Measurements from ENCODE around the gene USP54.
A peak's percentile ranks its signal among the peaks of the same experiment; 100 is the strongest.

The USP54 gene

DNA sequence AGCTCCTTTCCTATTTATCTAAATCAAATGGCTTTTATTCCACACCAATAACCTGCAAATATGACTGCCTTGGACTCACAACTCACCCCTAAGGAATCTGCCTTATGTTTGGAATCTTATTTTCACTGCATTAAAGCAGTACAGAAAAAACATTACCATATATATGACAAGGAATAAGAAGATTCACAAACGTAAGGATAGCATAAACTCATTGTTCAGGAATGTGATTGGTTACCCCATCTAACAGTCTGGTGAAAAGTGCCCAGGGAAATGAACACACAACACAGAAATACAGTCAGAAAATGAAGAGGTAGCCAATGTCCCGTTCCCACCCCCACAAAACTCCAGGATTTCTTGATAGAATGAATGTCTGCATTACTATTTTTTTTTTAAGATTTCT lies 97.4 kb downstream of the USP54 start:
- TF ChIP-seq POLR2A (IDR thresholded peaks at IDR 0.05; ENCODE audit: low read length) (no peak), GATA1 (IDR thresholded peaks at IDR 0.05; ENCODE audit: low read depth, low read length) (no peak)
- no peak for DNase-seq

DNA sequence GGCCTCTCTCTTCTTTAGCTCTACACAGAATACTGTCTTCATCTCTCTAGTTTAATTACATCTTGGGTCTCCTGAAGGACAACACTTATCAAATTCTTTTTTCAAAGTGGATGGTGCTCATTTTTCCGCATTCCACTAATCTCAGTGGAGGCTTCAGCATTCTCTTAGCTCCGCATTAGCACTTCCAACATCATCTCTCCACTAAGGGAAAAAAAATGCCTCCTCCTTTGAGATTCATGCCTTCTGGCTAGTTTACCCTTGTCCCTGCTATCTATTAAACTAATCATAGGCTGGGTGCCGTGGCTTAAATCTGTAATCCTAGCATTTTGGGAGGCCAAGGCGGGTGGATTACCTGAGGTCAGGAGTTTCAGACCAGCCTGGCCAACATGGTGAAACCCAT lies 104.5 kb downstream of the USP54 start:
- no peak for DNase-seq
- TF ChIP-seq POLR2A (IDR thresholded peaks at IDR 0.05; ENCODE audit: low read length), result no peak
- no peak for TF ChIP-seq GATA1 (IDR thresholded peaks at IDR 0.05; ENCODE audit: low read depth, low read length)

DNA sequence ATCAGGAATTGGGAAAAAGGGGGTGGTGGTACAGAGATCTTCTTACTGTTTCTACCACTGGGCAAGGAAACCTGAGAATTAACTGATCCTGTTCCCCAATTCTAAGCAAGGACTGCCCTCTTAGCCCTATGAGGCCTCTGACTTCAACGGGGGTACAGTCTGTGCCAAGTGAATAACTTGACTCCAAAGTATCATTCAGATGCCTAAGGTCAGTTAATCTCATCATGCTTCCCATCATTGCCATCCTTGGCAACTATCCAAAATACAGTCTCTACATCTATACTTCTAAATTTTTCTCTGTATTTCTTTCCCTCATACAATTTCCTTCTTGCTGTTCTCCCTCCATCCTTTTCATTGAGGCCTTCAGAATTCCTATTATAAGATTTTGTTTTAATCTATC lies 105.8 kb downstream of the USP54 start:
- peak in 1 of 2 experiments; percentile 7 for DNase-seq
- TF ChIP-seq GATA1 (IDR thresholded peaks at IDR 0.05; ENCODE audit: low read depth, low read length) (no peak), POLR2A (IDR thresholded peaks at IDR 0.05; ENCODE audit: low read length) (no peak)

DNA sequence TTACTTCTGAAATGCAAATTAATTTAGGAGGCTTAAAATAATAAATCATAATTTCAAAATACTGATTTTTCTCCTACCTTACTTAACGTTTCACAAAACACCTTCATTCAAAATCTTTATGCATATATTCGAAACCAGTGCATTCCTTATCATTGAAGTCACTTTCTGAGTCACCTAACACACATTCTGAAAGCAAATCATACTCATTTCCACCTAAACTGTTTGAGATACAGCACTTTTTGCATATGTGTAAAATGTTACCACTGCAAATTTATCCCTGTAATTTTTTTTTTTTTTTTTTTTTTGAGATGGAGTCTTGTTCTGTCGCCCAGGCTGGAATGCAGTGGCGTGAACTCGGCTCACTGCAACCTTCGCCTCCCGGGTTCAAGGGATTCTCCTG lies 111.0 kb downstream of the USP54 start:
- no peak for DNase-seq
- TF ChIP-seq POLR2A (IDR thresholded peaks at IDR 0.05; ENCODE audit: low read length) (no peak), GATA1 (IDR thresholded peaks at IDR 0.05; ENCODE audit: low read depth, low read length) (no peak)

DNA sequence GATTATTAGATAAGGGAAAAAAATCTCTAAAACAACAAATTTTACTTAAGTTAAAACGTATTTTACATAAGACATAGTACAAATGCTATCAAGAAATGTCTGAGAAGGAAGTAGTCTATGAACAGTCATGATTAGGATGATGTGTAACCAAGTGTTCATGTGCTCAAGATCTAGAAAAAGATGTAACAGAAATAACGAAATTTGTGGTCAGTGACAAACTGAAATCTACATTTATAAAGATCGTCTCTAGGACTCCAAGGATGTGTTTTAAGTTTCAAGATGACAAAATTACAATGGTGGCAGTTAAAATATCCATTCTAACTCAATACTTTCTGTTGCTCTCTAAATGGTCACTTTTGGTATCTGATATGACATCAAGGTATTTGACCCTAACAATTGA lies 112.5 kb downstream of the USP54 start:
- DNase-seq, result no peak
- TF ChIP-seq GATA1 (IDR thresholded peaks at IDR 0.05; ENCODE audit: low read depth, low read length) (no peak), POLR2A (IDR thresholded peaks at IDR 0.05; ENCODE audit: low read length) (no peak)

DNA sequence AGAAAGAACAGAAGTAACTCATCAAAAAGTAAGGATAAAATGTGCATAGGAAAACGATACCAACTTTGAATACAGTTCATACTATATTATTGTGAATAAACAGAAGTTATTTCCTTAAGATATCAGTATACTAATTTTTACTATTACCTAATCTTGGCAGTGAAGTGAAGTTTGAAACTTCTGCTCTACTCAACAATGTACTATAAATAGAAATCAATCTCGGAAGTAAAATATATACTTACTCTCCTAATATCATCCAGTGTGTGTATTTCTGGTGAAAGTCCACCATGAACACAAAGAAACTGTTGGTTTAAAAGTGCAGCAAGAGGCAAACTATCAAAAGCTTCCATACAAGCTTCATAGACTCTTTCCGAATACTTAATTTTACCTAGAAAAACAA lies 119.9 kb downstream of the USP54 start:
- TF ChIP-seq GATA1 (IDR thresholded peaks at IDR 0.05; ENCODE audit: low read depth, low read length) (no peak), POLR2A (IDR thresholded peaks at IDR 0.05; ENCODE audit: low read length) (no peak)
- DNase-seq, result no peak

DNA sequence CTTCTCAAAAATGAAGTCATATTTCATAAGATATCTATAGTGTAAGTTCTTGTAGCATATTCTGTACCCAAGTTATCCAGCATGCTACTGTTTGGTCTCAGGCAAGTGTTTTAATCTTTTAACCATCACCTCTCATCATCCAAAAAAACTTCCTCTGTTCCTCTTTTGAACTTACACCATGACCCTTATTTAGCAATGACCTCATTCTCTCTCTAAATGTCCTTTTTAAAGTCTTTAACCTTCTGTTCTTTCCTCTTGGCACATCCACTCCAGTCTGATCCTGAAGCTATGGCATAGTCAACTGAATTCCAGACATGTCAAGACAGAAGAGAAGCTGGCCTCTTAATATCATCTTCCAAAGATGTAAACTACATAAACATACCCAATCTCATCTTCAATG lies 121.6 kb downstream of the USP54 start:
- TF ChIP-seq POLR2A (IDR thresholded peaks at IDR 0.05; ENCODE audit: low read length) (no peak), GATA1 (IDR thresholded peaks at IDR 0.05; ENCODE audit: low read depth, low read length) (no peak)
- DNase-seq, result no peak

DNA sequence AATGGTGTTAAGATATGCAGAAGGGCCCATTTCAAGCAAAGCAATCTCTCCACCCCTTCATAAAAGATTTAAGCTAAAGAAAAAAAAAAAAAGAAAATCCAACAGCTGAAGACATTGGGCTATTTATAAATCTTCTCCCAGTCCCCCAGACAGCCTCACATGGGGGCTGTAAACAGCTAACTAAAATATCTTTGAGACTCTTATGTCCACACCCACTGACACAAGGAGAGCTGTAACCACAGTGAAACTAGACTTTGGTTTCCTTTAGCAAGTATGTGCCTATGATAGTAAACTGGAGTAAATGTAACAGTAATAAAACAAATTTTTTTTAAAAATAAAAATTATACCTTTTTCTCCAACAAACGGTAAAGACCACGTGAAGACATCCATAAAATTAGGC lies 123.9 kb downstream of the USP54 start:
- DNase-seq, result no peak
- no peak for TF ChIP-seq POLR2A (IDR thresholded peaks at IDR 0.05; ENCODE audit: low read length)
- no peak for TF ChIP-seq GATA1 (IDR thresholded peaks at IDR 0.05; ENCODE audit: low read depth, low read length)

DNA sequence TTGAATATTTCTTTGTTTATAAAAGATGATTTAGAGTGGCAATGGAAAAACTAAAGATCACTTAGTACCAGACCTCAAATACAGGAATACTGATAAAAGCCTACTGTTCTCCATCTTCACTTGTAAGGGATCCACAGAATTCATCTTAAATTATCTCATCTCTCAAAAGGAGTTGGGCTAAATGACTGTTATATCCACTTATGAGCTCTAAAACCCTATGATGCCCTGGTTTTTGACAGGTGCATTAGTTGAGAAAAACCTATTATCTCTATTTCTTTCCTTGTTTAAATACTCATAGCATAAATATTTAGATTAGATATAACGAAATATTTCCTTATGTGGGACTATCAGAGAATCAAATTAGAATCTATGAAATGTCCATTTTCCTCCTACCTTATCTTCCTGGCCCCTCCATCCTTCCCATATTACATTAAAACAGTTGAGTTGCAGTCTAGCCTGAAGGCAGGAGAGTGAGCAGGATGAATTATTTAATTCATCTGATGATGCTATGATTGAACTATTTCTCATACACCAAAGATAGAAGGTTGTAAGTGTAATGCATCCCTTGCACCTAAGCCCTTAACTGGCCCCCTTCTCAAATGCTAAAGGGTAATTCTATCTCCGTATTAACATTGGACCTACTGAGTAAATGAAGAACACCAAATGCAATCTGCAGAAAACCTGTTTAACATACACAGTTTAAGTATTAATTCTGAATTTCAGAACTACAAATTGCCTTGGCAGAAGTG lies 125.0 kb downstream of the USP54 start:
- TF ChIP-seq POLR2A (IDR thresholded peaks at IDR 0.05; ENCODE audit: low read length), result no peak
- no peak for TF ChIP-seq GATA1 (IDR thresholded peaks at IDR 0.05; ENCODE audit: low read depth, low read length)
- DNase-seq, result no peak

DNA sequence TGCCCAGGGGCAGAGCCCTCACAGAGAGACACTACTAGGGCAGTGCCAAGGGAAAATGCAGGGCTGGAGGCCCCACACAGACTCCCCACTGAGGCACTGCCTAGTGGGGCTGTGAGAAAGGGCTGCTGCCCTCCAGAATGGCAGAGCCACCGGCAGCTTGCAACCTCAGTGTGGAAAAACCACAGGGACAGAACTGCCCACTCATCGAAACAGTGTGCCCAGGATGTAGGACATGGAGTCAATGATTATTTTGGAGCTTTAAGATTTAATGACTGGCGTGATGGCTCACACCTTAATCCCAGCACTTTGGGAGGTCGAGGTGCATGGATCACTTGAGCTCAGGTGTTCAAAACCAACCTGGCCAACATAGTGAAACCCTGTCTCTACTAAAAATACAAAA lies 130.2 kb downstream of the USP54 start:
- TF ChIP-seq POLR2A (IDR thresholded peaks at IDR 0.05; ENCODE audit: low read length) (no peak), GATA1 (IDR thresholded peaks at IDR 0.05; ENCODE audit: low read depth, low read length) (no peak)
- DNase-seq, result no peak

DNA sequence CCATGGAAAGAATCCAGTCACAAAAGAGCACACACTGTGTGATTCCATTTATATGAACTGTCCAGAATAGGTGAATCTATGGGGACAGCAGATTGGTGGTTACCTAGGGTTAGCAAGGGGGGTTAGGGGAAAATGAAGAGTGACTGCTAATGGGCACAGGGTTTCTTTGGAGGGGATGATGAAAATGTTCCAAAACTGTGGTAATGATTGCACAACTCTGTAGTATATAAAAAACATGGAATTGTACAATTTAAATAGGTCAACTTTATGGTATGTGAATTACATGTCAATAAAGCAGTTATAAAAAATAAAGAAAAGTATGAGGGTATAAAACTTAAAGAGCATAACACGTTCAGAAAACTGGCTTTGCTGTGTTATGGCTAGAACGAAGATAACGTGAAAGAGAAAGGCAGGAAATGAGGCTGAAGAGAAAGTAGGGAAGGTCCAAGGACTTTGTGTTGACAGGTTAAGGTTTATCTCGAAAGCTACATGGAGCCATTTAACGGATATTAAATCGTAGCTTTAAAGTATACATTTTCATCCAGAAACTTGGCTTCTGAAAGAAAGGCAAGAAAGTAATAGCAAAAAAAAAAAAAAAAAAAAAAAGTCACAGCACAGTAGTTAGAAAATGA lies 131.3 kb downstream of the USP54 start:
- DNase-seq, result no peak

DNA sequence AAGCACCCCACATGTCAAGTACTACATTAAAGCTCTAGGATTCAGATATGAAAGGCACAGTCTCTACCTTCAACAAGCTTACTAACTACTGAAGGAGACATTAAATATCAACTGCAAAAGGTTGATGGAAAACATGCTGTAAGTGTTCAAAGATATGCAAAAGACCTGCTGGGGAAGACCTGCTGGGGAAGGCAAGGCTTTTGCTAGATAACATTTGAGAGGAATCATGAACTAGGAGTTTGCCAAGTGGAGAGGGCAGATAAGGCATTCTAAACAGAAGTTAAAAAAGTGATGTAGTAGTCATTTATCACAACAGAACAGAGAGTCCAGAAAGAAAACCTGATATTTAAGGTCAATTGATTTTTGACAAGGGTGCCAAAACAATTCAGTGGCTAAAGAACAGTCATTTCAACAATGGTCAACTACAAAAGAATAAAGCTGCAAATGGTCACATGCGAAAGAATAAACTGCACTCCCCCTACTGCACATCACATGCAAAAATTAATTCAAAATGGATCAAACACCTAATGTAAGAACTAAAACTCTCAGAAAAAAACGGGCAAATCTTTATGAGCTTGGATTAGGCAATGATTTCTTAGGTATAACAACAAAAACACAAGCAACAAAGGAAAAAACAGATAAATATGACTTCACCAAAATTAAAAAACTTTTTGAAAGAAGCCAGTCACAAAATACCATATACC lies 134.8 kb downstream of the USP54 start:
- TF ChIP-seq GATA1 (IDR thresholded peaks at IDR 0.05; ENCODE audit: low read depth, low read length) (peak; percentile 87), POLR2A (IDR thresholded peaks at IDR 0.05; ENCODE audit: low read length) (peak; percentile 51)
- DNase-seq, result peak; percentile 92 to 98

More for the DNA sequence above, 131.3 kb downstream of the USP54 start:
- TF ChIP-seq POLR2A (IDR thresholded peaks at IDR 0.05; ENCODE audit: low read length), result no peak

DNA sequence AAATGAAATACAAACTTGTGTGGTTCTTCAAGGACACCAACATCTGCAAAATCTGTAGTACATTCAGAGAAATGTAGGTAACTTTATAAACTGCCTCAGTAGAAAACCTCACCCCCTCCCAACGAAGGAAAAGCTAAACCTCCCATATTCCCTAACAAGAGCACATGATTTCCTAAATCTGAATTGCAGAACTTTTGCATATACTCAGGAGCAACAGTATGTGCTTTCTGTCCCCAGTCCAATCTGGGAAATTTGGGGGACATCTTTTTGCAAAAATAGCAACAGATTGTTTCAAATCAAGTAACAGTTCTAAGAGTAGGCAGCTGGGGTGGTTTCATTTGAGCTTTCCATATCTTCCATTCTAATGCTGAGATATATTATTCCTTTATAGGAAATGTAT lies 142.0 kb downstream of the USP54 start:
- no peak for DNase-seq
- TF ChIP-seq GATA1 (IDR thresholded peaks at IDR 0.05; ENCODE audit: low read depth, low read length), result no peak
- TF ChIP-seq POLR2A (IDR thresholded peaks at IDR 0.05; ENCODE audit: low read length), result no peak

DNA sequence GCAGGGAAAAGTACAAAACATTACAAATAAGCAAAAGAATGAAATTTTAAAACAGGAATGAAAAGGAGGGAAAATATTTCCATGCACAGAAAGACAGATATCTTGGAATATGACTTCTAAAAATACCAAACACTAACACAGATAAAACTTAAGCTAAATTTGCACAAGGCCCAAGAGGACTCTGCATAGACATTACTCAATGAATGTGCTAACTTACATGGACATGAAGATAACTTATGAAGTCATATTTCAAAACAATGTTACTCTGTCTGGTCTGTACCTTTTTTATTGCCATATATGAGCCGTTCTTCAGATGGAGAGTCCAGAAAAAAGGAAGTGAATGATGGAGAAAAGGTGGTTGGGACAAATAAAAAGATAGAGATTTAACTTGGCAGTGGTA lies 142.8 kb downstream of the USP54 start:
- TF ChIP-seq GATA1 (IDR thresholded peaks at IDR 0.05; ENCODE audit: low read depth, low read length), result no peak
- TF ChIP-seq POLR2A (IDR thresholded peaks at IDR 0.05; ENCODE audit: low read length), result no peak
- no peak for DNase-seq

Data from erythroblast (primary cell).